Trophoblast cell (in vitro differentiated cells and primary cell): ENCODE measurements around the gene PPP1R9B.
A peak's percentile ranks its signal among the peaks of the same experiment; 100 is the strongest.

Experiments used
- DNase-seq, 2 donors: peaks; one replicate each; pipeline ENCODE4 v3.0.0-alpha.2; 2016
- H2AFZ ChIP-seq: 2 replicates; pipeline ENCODE4 v1.6.1; 2013; ENCODE audit warnings: low read length, moderate library complexity, mild to moderate bottlenecking; ENCODE audit not compliant: insufficient read depth, poor library complexity
- H2AK5ac ChIP-seq: 2 replicates; pipeline ENCODE4 v1.6.1; 2013; ENCODE audit warnings: mild to moderate bottlenecking, low read length
- H2BK120ac ChIP-seq: 2 replicates; pipeline ENCODE4 v1.6.1; 2013; ENCODE audit warnings: low read length, mild to moderate bottlenecking, moderate library complexity; ENCODE audit not compliant: insufficient read depth, poor library complexity
- H2BK12ac ChIP-seq: 2 replicates; pipeline ENCODE4 v1.6.1; 2013; ENCODE audit warnings: mild to moderate bottlenecking, low read length, moderate library complexity
- H2BK5ac ChIP-seq: 2 replicates; pipeline ENCODE4 v1.6.1; 2013; ENCODE audit warnings: low read length, low read depth, moderate library complexity, mild to moderate bottlenecking; ENCODE audit not compliant: poor library complexity
- H3K14ac ChIP-seq: 2 replicates; pipeline ENCODE4 v1.6.1; 2013; ENCODE audit warnings: mild to moderate bottlenecking, low read length
- H3K18ac ChIP-seq: 2 replicates; pipeline ENCODE4 v1.6.1; 2013; ENCODE audit warnings: mild to moderate bottlenecking, low read length
- H3K23ac ChIP-seq: 2 replicates; pipeline ENCODE4 v1.6.1; 2013; ENCODE audit warnings: low read length
- H3K27ac ChIP-seq: 2 replicates; pipeline ENCODE4 v1.5.1; 2013; ENCODE audit warnings: low read depth, mild to moderate bottlenecking, inconsistent platforms, low read length, moderate library complexity
- H3K27me3 ChIP-seq: 2 replicates; pipeline ENCODE4 v1.6.1; 2013; ENCODE audit warnings: inconsistent platforms, mild to moderate bottlenecking, low read length, moderate library complexity; ENCODE audit not compliant: insufficient read depth
- H3K36me3 ChIP-seq, 2 experiments: 1 replicate in 1 of 2; 2 replicates in 1 of 2; pipeline ENCODE4 v1.6.1; 2013; ENCODE audit warnings: low read length in 2 of 2, mild to moderate bottlenecking in 2 of 2, moderate library complexity in 1 of 2; ENCODE audit not compliant: insufficient read depth in 2 of 2, control insufficient read depth in 1 of 2
- H3K4ac ChIP-seq: 2 replicates; pipeline ENCODE4 v1.6.1; 2013; ENCODE audit warnings: low read depth, mild to moderate bottlenecking, low read length, moderate library complexity
- H3K4me1 ChIP-seq, 2 experiments: 1 replicate in 1 of 2; 2 replicates in 1 of 2; pipeline ENCODE4 v1.6.1; 2013; ENCODE audit warnings: low read length in 2 of 2, mild to moderate bottlenecking in 2 of 2, moderate library complexity in 1 of 2; ENCODE audit not compliant: insufficient read depth in 2 of 2, control insufficient read depth in 1 of 2
- H3K4me2 ChIP-seq: 2 replicates; pipeline ENCODE4 v1.6.1; 2013; ENCODE audit warnings: inconsistent platforms, mild to moderate bottlenecking, low read length, moderate library complexity
- H3K4me3 ChIP-seq: 2 replicates; pipeline ENCODE4 v1.5.1; 2013; ENCODE audit warnings: mild to moderate bottlenecking, low read depth, low read length, inconsistent platforms
- H3K79me1 ChIP-seq: one replicate; pipeline ENCODE4 v1.6.1; 2013; ENCODE audit warnings: low read length
- H3K79me2 ChIP-seq: 2 replicates; pipeline ENCODE4 v1.6.1; 2013; ENCODE audit warnings: low read length, mild to moderate bottlenecking; ENCODE audit not compliant: control insufficient read depth, insufficient read depth, poor library complexity
- H3K9ac ChIP-seq: 2 replicates; pipeline ENCODE4 v1.6.1; 2013; ENCODE audit warnings: mild to moderate bottlenecking, low read length
- H3K9me3 ChIP-seq: 2 replicates; pipeline ENCODE4 v1.6.1; 2013; ENCODE audit warnings: low read depth, mild to moderate bottlenecking, control low read depth, inconsistent platforms, low read length; ENCODE audit not compliant: insufficient read depth
- H4K12ac ChIP-seq: 2 replicates; pipeline ENCODE4 v1.6.1; 2013; ENCODE audit warnings: low read depth, mild to moderate bottlenecking, low read length, moderate library complexity
- H4K8ac ChIP-seq: 2 replicates; pipeline ENCODE4 v1.6.1; 2013; ENCODE audit warnings: low read depth, mild to moderate bottlenecking, low read length, moderate library complexity
- H4K91ac ChIP-seq: one replicate; pipeline ENCODE4 v1.6.1; 2013; ENCODE audit warnings: low read depth, mild to moderate bottlenecking, low read length, moderate library complexity
- whole genome bisulfite sequencing: extraction: QIAGEN DNeasy Blood & Tissue Kit; methylation state at CpG from one replicate; pipeline ENCODE4 v1.1.7; 2013; ENCODE audit warnings: missing lambda C conversion rate; ENCODE audit not compliant: insufficient read length, insufficient coverage; ENCODE audit errors: extremely low coverage; 5-methylcytosine and 5-hydroxymethylcytosine counted together

The PPP1R9B gene

DNA sequence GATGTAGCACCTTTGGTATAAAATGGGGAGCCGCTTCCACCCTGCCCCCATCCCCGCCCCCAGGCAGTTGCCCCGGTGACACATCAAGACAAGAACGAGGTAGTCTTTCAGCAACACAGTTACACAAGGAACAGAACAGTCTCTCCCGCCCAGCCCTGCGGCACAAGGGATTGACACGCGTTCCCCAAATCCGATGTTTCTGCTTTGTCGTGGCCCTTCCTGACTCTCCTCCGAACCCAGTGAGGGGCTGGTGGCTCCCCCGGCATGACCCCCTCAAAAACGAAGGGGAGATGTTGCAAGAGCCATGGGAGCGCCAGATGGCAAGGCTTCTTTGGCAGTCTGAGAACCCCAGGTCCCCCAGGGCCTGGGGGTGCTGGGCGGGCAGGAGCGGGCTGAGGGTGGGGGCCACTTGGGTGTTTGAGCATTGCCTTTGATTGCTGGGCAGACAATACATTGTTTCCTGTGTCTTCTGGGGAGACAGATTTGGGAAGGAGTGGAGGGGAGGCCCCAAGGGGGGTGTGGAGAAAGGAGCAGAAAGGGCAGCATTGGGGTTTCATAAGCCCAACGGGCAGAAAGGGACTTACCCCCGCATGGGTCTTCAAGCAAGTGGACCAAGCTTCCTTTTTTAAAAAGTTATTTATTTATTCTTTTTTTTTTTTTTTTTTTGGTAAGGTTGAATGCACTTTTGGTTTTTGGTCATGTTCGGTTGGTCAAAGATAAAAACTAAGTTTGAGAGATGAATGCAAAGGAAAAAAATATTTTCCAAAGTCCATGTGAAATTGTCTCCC, 34.3 kb upstream of the PPP1R9B start:
- Histone ChIP-seq H3K4me2 (no peak overlapping the region), H3K14ac (no peak overlapping the region), H4K91ac (no peak overlapping the region), H2AFZ (no peak overlapping the region), H3K79me2 (no peaks in the 10 kb centered on the region), H3K4ac (no peak overlapping the region), H3K9me3 (peaks cover 4% of the 10 kb centered on the region), H2BK12ac (no peak overlapping the region), H3K18ac (no peak overlapping the region), H3K23ac (no peak overlapping the region), H4K8ac (no peak overlapping the region), H4K12ac (no peak overlapping the region), H3K4me1 (peaks cover 4 to 9% of the 10 kb centered on the region in 2 experiments), H3K36me3 (peaks cover 51 to 57% of the 10 kb centered on the region in 2 experiments), H3K27ac (peak overlapping the region; percentile 10), H3K79me1 (peaks cover 2% of the 10 kb centered on the region), H2BK5ac (no peak overlapping the region), H3K27me3 (no peaks in the 10 kb centered on the region), H3K9ac (no peak overlapping the region), H2BK120ac (no peak overlapping the region), H3K4me3 (no peak overlapping the region), H2AK5ac (no peak overlapping the region)
- no CpG with 5 or more reads among the region's 19 CpGs for WGBS
- peak; percentile 20 to 48 for DNase-seq

DNA sequence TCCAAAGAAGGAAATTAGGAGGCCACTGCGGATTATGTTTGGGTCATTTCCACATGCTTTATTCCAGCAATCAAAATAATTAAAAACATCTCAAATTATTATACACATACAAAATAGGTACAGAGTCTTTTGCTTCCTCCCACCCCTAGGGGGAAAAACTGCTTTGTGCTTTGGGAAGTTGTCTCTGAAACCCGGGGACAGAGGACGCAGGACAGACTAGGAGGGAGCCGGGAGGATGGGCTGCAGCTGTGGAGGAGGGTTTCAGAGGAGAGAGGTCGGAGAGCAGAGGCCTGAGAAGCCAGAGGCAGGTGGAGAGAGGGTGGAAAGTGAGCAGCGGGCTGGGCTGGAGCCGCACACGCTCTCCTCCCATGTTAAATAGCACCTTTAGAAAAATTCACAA, 33.6 kb upstream of the PPP1R9B start:
- no peak overlapping the region for H4K12ac ChIP-seq
- H3K4me3 ChIP-seq = no peak overlapping the region
- peaks cover 4% of the 10 kb centered on the region for H3K9me3 ChIP-seq
- H3K18ac ChIP-seq = no peak overlapping the region
- H4K8ac ChIP-seq = no peak overlapping the region
- H3K36me3 ChIP-seq = peaks cover 44 to 50% of the 10 kb centered on the region in 2 experiments
- no peak overlapping the region for H2AFZ ChIP-seq
- no peak overlapping the region for H2BK120ac ChIP-seq
- no peak overlapping the region for H3K4ac ChIP-seq
- H3K79me1 ChIP-seq = peaks cover 2% of the 10 kb centered on the region
- no peak overlapping the region for H3K23ac ChIP-seq
- no peaks in the 10 kb centered on the region for H3K27me3 ChIP-seq
- peaks cover 4 to 9% of the 10 kb centered on the region in 2 experiments for H3K4me1 ChIP-seq
- no peak overlapping the region for H3K27ac ChIP-seq
- no CpG with 5 or more reads among the region's 8 CpGs for WGBS
- H2AK5ac ChIP-seq = no peak overlapping the region
- H3K4me2 ChIP-seq = no peak overlapping the region
- no peak overlapping the region for H3K9ac ChIP-seq
- DNase-seq = no peak
- no peaks in the 10 kb centered on the region for H3K79me2 ChIP-seq
- no peak overlapping the region for H2BK5ac ChIP-seq
- H4K91ac ChIP-seq = no peak overlapping the region
- no peak overlapping the region for H2BK12ac ChIP-seq
- no peak overlapping the region for H3K14ac ChIP-seq

DNA sequence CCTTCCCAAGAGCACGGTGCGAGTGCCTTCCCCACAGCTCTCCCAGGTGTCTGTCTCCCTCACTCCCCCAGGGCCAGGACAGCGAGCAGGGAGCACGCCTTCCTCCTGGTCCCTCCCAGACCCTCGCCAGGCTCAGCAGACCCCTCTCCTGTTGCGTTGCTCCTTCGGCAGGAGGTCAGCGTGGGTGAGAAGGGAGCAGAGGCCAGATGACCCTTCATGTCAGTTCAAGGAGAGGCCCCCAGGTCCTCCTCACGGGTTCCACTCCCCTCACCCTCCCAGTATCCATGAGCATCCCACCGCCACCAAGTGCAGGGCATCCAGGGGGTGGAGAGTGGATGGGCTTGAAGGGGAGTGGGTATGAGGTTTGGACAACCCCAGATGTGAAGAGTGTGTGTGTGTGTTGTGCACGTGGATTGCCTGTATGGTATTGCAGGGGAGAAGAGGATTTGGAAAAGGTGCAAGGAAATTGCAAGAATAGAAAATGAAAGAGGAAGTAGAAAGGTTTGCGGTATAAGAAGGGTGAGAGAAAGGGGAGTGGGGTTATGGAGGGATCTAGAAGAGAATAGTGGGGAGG, 33.0 kb upstream of the PPP1R9B start:
- H2BK5ac ChIP-seq = no peak overlapping the region
- H2AFZ ChIP-seq = no peak overlapping the region
- H4K91ac ChIP-seq = no peak overlapping the region
- H2AK5ac ChIP-seq = no peak overlapping the region
- H3K18ac ChIP-seq = no peak overlapping the region
- peaks cover 5% of the 10 kb centered on the region for H3K79me1 ChIP-seq
- no peak overlapping the region for H3K9ac ChIP-seq
- no peak overlapping the region for H3K4me2 ChIP-seq
- peaks cover 38 to 44% of the 10 kb centered on the region in 2 experiments for H3K36me3 ChIP-seq
- H3K79me2 ChIP-seq = no peaks in the 10 kb centered on the region
- no peaks in the 10 kb centered on the region for H3K27me3 ChIP-seq
- peaks cover 4% of the 10 kb centered on the region for H3K9me3 ChIP-seq
- H3K14ac ChIP-seq = no peak overlapping the region
- H3K4me1 ChIP-seq = peaks cover 8 to 13% of the 10 kb centered on the region in 2 experiments
- no peak overlapping the region for H3K4ac ChIP-seq
- H4K12ac ChIP-seq = no peak overlapping the region
- H2BK120ac ChIP-seq = no peak overlapping the region
- no peak overlapping the region for H2BK12ac ChIP-seq
- no peak overlapping the region for H3K4me3 ChIP-seq
- H3K23ac ChIP-seq = no peak overlapping the region
- no peak overlapping the region for H4K8ac ChIP-seq
- no peak overlapping the region for H3K27ac ChIP-seq
- no peak for DNase-seq
- 100% methylated on average over 1 of the region's 12 CpGs for WGBS

DNA sequence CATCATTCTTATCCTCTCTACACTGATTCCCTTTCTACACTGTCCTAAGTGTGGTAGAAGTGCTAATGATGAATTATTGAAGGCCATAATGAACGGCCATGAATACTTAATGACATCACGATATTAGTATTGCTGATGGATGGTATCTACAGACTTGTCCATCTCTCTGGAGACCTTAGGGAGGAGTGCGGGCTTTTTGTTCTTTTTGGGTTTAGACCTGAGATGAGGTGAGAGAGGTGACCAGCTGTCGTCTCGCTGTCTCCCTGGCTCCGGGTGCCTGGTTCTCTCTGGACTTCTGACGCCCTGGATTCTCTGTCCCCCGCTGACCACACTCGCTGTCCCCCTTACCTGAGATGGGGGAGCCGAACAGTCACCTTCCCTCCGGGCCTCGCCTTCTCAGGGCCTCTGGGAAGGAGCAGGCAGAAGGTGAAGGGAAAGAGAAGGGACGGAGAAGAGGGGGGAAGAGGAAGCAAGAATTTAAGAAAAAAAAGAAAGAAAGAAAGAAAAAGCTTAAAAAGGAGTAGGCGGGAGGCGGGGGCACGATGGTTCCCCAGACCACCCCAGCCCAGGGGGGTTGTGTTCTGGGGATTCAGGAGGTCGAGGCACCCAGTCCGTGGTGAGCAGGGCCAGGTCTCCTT, 32.4 kb upstream of the PPP1R9B start:
- Histone ChIP-seq H2BK5ac (no peak overlapping the region), H3K4me1 (peaks cover 13 to 19% of the 10 kb centered on the region in 2 experiments)

More for the DNA sequence above, 32.4 kb upstream of the PPP1R9B start:
- Histone ChIP-seq H3K4me3 (no peak overlapping the region), H3K36me3 (peaks cover 32 to 38% of the 10 kb centered on the region in 2 experiments), H3K79me2 (no peaks in the 10 kb centered on the region), H3K9ac (no peak overlapping the region), H3K27me3 (no peaks in the 10 kb centered on the region), H3K23ac (no peak overlapping the region), H3K4me2 (no peak overlapping the region), H3K4ac (no peak overlapping the region), H3K79me1 (peaks cover 10% of the 10 kb centered on the region), H2BK12ac (no peak overlapping the region), H4K12ac (no peak overlapping the region), H2BK120ac (no peak overlapping the region), H3K9me3 (peaks cover 4% of the 10 kb centered on the region), H3K14ac (no peak overlapping the region), H4K8ac (no peak overlapping the region), H4K91ac (no peak overlapping the region), H2AK5ac (no peak overlapping the region), H3K18ac (no peak overlapping the region), H3K27ac (no peak overlapping the region), H2AFZ (no peak overlapping the region)
- no CpG with 5 or more reads among the region's 18 CpGs for WGBS
- DNase-seq = no peak
